ENCODE data around the gene BCL7C.

GRCh38 chr16:30907064-30907463, 13.2 kb upstream of the BCL7C start:
- TF ChIP-seq CBX3 (IDR thresholded peaks at IDR 0.05; ENCODE audit: low read depth) (no peak), RAD21 (IDR thresholded peaks at IDR 0.05; ENCODE audit: low read depth) (no peak)

All from HCT116 (cell line).